Esophagus muscularis mucosa (tissue), 4 donors: ENCODE measurements around the gene CENPO.

Experiments used
- EP300 ChIP-seq: sonication (generic); formaldehyde crosslinking; IDR thresholded peaks from one replicate; pipeline ENCODE4 v1.6.1; 2017; ENCODE audit warnings: antibody characterized with exemption
- POLR2A ChIP-seq: fragments of 450-650 bp; IDR thresholded peaks from one replicate; pipeline ENCODE4 v1.6.1; 2017; ENCODE audit warnings: antibody characterized with exemption, moderate library complexity, mild to moderate bottlenecking, low read depth
- TF ChIP-seq, protein P1 (sequence below), 3 experiments: fragments of 200-600 bp in 2 of 3; fragments of 450-650 bp in 1 of 3; sonication (generic) in 2 of 3; IDR thresholded peaks; one replicate each; pipeline ENCODE4 v1.5.1; 2017 to 2019; ENCODE audit warnings: antibody characterized with exemption in 3 of 3, mild to moderate bottlenecking in 2 of 3, moderate library complexity in 1 of 3

DNA sequence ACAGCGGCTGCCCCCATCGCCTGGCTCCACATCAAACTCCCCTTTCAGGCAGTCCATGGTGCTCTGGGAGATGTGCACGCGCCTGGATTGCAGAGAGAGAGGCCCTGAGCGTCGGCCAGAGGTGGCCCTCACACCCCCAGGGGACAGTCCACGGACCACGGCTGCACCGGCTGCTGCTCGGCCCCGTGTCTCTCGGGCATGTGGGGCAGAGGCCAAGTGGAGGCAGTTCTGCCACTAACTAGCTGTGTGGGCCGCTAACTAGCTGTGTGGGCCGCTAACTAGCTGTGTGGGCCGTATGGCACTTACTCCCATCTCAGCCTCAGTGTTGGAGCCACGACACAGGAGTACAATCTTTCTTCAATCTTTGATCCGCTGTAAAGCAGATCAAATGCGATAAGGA is 45.3 kb downstream of the CENPO start:
- TF ChIP-seq EP300 (no peak), POLR2A (no peak)
- TF ChIP-seq, protein P1, sequence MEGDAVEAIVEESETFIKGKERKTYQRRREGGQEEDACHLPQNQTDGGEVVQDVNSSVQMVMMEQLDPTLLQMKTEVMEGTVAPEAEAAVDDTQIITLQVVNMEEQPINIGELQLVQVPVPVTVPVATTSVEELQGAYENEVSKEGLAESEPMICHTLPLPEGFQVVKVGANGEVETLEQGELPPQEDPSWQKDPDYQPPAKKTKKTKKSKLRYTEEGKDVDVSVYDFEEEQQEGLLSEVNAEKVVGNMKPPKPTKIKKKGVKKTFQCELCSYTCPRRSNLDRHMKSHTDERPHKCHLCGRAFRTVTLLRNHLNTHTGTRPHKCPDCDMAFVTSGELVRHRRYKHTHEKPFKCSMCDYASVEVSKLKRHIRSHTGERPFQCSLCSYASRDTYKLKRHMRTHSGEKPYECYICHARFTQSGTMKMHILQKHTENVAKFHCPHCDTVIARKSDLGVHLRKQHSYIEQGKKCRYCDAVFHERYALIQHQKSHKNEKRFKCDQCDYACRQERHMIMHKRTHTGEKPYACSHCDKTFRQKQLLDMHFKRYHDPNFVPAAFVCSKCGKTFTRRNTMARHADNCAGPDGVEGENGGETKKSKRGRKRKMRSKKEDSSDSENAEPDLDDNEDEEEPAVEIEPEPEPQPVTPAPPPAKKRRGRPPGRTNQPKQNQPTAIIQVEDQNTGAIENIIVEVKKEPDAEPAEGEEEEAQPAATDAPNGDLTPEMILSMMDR (IDR thresholded peaks at IDR 0.05): no peak
